Stimulated activated naive CD4-positive, alpha-beta T cell (primary cell): Measurements from ENCODE around the gene U2AF1L4.

Experiments used
- DNase-seq, 6 experiments: peaks; one replicate each; lab custom pipeline; 2025; lab: John Stamatoyannopoulos, UW

Gene U2AF1L4

DNA sequence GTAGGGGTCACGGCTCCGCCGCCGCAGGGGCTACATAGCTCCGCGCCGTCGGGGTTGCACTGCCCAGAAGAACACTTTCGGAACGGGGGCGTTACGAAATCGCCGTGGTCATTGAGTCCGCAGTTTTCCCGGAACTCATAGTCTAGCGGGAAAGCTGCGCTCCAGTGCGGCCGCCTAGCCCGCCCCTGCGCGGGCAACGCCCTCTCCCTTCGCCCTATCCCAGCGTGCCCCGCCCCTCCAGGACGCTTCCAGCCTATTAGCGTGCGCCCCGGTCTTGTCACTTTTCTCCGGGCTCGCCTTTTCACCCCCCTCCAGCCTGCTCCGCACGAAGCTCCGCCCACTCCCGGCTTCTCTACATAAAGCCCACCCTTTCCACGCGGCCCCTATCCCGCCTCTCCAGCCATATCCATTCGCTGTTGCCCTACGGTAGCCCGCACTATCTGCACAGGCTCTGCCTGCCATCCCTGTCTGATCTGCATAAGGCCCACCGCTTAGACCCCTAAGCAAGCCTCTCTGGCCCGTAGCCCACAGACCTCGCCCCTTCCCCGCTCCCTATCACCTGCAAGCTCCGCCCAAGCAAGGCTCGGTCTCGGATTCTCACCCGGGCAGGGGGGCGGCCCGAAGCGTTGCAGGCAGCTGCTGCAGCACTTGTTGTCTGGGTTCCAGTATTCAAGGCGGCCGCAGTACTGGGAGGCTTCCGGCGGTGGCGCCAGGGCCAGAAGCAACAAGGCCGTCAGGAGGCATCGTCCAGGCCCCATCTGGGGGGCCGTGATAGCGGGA lies 4.6 kb downstream of the U2AF1L4 start:
- peak; percentile 89 to 95 (median 91) for DNase-seq

DNA sequence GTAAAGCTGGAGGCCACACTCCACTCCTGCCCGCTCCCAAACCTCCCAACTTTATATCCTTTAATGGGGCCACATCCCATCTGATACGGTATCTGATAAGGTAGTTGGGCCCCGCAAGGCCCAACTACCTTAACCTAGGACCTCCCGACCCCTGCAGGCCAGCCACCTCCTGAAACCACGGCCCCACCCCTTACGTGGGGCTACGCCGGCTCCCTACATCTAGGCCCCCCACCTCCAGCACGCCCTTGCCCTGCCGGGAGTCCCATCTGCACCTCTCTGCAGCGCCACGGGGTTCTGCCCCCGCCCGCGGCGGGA lies 5.2 kb downstream of the U2AF1L4 start:
- DNase-seq: no peak

DNA sequence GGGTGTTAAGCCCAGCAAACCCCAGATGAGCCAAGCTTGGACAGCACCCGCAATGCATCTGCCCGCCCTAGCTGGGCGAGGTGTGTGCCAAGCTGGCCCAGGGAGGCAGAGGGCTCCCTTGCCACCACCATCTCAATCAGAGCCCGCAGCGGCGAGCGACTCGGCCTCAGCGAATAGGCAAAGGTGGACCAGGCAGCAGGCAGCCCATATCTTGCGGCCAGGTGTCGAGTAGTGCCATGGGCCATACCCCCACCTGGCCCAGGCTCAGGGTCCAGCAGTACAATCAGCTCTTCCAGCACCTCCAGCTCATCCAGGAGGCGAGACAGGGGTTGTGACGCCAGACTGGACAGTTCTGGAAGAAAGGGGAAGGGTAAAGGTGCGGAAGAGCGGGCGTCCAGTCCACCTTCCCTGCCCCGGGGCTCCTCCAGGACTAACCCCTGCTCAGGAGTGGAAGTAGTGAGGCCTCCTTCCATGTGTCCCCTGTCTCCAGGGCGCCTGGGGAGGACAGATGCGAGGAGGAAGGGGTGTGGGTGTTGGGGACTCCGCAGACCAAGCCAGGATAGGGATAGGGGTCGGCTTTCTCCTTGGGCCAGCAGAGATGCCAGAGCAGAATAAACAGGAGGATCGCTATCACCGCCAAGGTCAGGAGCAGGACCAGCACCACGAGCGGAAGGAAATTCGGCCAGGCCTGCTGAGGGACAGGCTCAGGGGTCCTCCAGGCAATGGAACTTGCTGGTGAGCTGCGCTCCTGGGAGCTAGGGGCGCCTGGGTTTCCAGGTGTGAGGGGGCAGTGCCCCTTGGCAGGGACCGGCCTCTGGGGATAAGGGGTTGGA lies 5.7 kb downstream of the U2AF1L4 start:
- no peak for DNase-seq

DNA sequence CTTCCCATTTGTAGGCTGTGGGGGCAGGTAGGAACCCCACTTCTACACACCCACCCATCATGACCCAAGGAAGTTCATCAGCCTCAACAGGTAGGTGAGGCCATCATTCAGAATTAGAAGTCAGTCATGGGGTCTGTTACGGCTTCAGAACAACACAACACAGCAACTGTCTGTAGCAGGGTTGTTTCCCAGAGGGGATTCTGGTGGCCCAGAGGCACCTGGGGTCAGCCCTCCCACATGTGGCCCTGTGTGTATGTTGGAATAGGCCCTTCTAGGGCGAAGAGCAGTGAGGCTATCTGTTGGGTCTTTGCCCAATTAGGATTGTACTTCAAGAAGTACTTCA lies 6.4 kb downstream of the U2AF1L4 start:
- no peak for DNase-seq

DNA sequence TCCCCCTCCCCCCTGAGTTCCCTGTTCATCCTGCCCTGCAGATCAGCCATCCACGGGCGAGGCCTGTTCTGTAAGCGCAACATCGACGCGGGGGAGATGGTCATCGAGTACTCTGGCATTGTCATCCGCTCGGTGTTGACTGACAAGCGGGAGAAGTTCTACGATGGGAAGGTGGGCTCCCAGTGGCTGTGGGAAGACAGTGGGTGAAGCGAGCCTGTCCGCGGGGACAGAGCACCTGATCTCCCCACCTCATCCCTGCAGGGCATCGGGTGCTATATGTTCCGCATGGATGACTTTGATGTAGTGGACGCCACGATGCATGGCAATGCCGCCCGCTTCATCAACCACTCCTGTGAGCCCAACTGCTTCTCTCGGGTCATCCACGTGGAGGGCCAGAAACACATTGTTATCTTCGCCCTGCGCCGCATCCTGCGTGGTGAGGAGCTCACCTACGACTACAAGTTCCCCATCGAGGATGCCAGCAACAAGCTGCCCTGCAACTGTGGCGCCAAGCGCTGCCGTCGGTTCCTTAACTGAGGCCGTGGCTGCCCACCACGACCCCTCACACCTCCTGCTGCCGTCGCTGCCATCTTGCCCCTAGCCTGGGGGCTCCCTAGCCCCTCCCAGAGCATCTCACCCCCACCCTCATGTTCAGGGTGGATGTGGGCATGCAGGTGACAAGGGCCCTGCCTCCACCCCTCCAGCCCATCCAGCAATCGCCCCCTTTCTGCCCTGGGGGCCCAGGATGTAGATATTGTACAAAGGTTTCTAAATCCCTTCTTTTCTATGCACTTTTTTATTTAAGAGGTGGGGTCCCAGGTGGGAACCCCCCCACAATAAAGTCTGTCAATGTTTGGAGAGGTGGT lies 7.0 kb downstream of the U2AF1L4 start:
- no peak for DNase-seq

DNA sequence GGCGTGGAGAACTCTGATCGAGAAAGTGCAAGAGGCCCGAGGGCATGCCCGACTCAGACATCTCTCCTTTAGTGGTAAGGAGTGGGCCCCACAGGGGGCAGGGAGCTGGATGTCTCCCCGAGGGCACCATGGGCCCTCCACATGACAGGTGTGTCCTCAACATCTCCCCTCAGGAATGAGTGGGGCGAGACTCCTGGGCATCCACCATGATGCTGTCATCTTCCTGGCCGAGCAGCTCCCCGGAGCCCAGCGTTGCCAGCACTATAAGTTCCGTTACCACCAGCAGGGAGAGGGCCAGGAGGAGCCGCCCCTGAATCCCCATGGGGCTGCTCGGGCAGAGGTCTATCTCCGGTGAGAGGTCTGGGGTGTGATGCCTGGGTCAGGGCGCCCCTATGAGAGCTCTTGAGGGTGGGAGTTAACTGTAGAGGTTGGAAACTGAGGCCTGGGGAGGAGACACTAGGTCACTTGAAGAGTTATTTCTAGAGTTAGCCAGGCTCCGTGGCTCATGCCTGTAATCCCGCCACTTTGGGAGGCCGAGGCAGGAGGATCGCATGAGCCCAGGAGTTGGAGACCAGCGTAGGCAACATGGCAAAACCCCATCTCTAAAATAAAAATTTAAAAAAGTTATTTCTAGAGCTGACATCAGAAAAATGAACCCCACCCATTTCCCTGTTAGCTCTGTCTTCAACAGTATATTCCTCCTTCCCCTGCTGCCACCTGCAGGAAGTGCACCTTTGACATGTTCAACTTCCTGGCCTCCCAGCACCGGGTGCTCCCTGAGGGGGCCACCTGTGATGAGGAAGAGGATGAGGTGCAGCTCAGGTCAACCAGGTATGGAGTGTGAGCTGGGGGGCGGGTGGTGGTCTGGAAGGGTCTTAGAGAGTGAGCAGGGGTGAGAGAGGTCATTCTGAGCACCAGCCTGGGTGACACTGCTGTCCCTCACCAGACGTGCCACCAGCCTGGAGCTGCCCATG lies 8.0 kb downstream of the U2AF1L4 start:
- DNase-seq: peak in 3 of 6 experiments; percentile 23 to 28 (median 27)

DNA sequence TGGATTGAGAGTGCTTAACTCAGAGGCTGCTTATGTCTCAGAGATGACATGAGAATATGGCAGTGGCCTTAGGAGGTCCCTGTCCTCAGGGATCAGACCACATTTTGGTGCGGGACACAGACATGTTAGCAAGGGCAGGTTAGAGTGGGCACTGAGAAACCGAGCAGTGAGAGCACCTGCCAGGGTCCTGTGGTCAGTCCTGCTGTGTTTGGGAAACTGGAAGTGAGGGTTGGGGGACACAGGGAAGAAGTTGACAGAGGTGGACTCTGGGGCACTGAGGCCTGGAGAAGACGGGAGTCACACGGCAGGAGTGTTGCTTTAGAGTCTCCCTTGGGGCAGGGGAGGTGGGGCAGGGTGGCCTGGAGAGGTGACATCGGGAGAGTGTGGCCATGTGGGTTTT lies 10.3 kb downstream of the U2AF1L4 start:
- no peak for DNase-seq

DNA sequence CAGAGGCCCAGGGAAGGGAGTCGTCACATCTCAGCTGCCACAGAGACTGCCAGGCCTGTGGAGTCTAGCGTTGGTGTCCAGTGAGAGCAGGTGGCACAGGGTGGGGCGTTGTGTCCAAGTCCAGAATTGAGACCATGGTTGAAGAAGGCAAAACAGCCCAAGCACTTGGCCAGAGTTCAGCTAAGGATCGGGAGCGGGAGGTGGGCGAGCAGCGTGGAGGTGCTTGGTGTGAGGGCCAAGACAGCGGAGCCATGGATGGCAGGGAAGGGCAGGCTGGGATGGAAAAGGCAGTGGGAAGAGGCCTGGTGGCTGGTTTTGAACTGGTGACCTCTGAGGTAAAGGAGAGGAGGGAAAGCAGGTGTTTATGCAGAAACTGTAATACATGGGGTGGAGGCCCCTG lies 10.9 kb downstream of the U2AF1L4 start:
- DNase-seq: no peak

DNA sequence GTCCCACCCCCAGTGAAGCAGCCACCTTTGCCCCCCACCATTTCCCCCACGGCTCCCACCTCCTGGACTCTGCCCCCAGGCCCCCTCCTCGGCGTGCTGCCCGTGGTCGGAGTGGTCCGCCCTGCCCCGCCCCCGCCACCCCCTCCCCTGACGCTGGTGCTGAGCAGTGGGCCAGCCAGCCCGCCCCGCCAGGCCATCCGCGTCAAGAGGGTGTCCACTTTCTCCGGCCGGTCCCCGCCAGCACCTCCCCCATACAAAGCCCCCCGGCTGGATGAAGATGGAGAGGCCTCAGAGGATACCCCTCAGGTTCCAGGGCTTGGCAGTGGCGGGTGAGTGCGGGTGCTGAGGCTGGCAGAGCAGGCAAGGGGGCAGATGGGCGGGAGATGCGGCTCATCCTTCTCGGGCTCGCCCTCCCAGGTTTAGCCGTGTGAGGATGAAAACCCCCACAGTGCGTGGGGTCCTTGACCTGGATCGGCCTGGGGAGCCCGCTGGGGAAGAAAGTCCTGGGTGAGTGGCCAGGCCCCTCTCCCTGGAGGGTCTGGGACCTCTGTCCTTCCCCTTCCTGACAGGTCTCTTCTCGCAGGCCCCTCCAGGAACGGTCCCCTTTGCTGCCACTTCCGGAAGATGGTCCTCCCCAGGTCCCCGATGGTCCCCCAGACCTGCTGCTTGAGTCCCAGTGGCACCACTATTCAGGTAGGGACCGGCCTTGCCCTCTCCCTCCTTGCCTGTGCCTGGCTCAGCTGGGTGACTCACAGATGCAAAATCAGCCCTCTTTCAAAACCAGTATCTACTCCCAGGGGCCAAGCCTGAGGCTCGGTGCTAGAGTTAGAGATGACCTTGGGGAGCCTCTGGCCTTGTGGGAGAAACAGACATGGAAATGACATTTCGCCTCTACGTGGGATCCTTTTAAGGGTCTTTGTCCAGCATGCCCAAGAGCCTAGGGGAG lies 11.8 kb downstream of the U2AF1L4 start:
- no peak for DNase-seq

DNA sequence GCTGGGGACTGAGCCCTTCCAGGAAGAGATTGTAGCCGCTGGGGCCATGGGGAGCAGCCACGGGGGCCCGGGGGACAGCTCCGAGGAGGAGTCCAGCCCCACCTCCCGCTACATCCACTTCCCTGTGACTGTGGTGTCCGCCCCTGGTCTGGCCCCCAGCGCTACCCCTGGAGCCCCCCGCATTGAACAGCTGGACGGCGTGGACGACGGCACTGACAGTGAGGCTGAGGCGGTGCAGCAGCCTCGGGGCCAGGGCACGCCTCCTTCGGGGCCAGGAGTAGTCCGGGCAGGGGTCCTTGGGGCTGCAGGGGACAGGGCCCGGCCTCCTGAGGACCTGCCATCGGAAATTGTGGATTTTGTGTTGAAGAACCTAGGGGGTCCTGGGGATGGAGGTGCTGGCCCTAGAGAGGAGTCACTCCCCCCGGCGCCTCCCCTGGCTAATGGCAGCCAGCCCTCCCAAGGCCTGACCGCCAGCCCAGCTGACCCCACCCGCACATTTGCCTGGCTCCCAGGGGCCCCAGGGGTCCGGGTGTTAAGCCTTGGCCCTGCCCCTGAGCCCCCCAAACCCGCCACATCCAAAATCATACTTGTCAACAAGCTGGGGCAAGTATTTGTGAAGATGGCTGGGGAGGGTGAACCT lies 12.6 kb downstream of the U2AF1L4 start:
- DNase-seq: no peak

DNA sequence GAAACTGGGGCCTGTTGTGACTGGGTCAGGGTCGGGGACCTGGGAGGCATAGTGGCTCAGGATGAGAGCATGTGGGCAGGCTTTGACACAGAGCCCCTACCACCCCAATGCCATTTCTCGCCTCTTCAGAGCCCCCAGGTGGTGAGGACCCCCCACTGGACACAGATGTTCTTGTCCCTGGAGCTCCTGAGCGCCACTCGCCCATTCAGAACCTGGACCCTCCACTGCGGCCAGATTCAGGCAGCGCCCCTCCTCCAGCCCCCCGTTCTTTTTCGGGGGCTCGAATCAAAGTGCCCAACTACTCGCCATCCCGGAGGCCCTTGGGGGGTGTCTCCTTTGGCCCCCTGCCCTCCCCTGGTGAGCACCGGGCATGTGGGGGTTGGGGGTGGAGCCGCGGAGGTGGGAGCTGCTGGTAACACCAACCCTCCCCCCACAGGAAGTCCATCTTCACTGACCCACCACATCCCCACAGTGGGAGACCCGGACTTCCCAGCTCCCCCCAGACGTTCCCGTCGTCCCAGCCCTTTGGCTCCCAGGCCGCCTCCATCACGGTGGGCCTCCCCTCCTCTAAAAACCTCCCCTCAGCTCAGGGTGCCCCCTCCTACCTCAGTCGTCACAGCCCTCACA lies 13.3 kb downstream of the U2AF1L4 start:
- DNase-seq: no peak

DNA sequence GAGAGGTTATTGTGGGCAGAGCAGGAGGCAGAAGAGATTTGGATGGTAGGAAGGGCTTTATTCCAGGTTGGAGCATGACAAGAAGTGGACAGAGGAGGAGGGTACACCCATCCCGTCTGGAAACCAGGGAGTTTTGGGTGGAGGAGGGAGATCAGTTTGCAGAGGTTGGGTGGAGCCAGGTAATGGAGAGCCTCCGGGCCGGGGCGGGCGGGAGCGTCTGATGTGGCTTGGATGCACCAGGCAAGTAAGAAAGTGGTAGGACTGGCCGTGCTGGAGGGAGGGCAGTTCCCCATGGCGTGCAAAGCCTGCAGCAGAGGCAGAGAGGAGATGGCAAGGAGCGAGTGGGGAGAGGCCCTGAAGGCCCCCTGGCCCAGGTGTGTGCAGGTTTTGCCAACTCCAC lies 13.9 kb downstream of the U2AF1L4 start:
- DNase-seq: no peak

DNA sequence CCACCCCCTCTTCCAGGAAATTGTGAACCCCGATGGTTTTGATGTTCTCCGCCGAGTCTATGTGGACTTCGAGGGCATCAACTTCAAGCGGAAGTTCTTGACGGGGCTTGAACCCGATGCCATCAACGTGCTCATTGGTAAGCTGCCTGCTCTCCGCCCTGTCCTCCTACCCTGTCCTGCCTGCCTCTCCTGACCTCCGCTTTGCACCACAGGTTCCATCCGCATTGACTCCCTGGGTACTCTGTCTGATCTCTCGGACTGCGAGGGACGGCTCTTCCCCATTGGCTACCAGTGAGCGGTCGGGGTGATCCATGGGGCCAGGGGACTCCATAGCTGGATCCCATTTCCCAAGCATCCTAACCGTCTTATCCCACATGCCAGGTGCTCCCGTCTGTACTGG lies 14.9 kb downstream of the U2AF1L4 start:
- no peak for DNase-seq

DNA sequence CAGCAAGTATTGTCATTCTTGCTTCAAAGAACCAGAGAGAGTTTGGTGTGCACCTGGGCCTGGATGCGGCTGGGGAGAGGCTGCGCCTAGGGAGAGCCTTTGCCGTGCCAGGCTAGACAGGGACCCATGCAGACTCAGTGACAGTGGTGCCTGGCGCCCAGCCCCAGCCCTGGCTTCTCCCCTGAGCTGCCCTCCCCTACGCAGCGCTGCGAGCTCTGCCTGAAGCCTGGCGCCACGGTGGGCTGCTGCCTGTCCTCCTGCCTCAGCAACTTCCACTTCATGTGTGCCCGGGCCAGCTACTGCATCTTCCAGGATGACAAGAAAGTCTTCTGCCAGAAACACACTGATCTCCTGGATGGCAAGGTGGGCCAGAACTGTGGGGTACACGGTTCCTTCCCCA lies 15.5 kb downstream of the U2AF1L4 start:
- DNase-seq: no peak

DNA sequence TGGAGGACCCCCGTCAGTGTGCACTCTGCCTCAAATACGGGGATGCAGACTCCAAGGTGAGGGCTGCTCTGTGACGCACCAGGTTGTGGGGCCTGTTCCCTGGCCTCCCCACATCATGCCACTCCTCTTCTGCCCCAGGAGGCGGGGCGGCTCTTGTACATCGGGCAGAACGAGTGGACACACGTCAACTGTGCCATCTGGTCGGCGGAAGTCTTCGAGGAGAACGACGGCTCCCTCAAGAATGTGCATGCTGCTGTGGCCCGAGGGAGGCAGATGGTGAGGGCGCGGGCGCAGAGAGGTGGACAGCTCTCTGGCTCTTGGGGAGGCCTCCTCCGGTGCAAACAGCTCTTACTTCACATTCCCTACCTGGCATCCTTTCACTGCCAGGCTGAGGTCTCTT lies 16.2 kb downstream of the U2AF1L4 start:
- no peak for DNase-seq

DNA sequence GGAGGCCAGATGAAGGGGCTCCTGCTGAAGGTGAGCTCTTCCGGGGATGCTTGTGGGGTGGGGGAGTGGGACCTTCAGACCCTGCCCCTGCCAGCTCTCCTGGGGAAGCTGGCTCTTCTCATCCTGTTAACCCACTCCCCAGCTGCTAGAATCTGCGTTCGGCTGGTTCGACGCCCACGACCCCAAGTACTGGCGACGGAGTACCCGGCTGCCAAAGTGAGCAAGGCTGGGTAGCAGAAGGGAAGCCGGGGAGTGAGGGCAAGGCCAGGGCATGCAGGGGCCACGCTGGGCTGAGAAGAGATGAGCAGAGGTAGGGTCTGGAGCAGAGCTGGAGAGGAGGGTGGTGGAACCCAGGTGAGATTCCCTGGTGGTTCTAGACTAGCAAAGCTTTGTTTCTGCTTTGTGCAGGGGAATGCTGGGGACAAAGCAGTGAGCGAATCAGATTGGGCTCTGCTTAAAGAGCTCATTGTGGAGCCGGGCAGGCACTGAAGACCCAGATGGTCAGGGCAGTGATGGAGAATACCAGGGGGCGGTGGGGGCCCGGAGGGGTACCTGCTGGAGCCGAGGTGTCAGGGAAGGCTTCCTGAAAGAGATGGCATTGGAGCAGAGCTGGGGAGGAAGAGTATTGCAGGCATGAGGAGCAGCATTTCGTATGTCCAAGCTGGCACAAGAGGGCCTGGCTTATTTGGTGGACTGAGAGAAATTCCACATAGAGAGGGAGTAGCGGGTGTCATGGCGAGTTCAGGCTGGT lies 17.1 kb downstream of the U2AF1L4 start:
- DNase-seq: no peak

DNA sequence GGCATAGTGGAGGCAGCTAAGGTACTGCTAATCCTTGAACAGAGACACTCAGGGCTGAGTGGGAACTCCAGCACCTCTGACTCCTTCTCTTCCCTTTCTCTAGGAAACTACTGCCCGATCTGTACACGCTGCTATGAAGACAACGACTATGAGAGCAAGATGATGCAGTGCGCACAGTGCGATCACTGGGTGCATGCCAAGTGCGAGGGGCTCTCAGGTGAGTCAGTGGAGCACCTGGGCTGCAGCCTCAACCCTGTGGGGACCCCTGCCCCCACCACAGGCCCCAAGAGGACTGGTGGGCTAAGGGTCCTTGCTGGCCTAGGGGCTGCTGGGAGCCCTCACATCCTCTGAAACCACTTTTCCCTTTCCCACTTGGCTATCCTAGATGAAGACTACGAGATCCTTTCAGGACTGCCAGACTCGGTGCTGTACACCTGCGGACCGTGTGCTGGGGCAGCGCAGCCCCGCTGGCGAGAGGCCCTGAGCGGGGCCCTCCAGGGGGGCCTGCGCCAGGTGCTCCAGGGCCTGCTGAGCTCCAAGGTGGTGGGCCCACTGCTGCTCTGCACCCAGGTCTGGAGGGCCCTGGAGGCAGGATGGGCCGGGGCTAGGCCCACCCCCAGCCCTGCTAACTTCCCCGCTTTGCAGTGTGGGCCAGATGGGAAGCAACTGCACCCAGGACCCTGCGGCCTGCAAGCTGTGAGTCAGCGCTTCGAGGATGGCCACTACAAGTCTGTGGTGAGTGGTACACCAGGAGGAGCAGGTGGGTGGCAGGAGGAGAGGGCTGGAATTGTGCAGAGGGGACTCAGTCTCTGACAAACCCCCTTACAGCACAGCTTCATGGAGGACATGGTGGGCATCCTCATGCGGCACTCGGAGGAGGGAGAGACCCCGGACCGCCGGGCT lies 17.9 kb downstream of the U2AF1L4 start:
- DNase-seq: no peak
